COR-L47 (cell line): ENCODE data around the gene BLTP3A.
"Not testable (repeated sequence)": the region's sequence is repeated elsewhere in the genome, so short reads cannot be mapped to it uniquely, and the experiment has no call there.

Experiments used
- DNase-seq: peaks from one replicate; lab custom pipeline; 2025; lab: John Stamatoyannopoulos, UW

The BLTP3A gene

DNA sequence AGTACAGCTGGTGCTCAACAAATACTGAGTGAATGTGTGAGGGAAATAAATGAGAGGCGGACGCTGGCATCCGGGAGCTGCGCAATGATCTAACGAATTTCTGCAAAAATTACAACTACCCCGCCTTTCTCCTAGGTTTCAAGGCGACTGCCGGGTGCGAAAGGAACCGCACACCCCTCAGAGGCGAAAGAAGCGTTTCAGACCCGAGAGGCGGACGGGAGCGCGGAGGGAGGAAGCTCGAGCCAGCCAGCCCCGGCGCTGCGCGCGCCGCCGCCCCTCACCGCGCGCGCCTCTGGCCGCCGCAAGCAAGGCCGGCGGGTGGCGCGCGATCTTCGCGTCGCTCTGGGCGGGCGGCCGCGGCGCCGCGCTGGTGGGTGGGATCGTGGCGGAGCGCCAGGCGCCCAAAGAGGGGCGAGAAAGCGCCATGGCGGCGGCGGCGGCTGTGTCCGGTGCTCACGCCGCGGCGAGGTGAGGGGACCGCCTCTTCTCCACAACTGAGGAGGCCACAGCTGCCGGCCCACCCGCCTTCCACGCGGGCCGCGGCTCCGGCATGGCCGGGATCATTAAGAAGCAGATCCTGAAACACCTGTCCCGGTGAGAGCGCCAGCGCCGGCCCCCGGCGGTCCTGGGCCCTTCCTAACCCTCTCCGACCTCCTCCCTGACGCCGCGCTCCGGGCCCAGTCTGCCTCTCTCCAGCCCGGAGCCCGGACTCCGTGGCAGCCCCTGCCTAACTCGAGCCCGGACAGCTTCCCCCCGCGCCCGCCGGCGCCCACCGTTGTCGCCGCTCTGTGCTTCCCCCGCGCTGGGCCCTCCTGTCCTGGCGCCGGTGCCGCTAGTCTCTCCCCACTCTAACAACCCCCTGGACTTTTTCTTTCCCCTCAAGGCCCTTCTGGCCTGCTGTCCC, at the start of gene BLTP3A:
Gene BLTP3A, plus strand, starts transcription at position 383 of the 904 bp plus-strand sequence. Its CDS starts 168 bp downstream, at position 551.
- peak; percentile 74 for DNase-seq

- no peak for DNase-seq
These were observed 49.8 kb upstream of the BLTP3A start for GRCh38 chr6:34742094-34742493.

GRCh38 chr6:34743625-34744293, 48.1 kb upstream of the BLTP3A start:
- no peak for DNase-seq

- not testable (repeated sequence) for DNase-seq
These were observed 47.6 kb upstream of the BLTP3A start for GRCh38 chr6:34744294-34744647.

DNA sequence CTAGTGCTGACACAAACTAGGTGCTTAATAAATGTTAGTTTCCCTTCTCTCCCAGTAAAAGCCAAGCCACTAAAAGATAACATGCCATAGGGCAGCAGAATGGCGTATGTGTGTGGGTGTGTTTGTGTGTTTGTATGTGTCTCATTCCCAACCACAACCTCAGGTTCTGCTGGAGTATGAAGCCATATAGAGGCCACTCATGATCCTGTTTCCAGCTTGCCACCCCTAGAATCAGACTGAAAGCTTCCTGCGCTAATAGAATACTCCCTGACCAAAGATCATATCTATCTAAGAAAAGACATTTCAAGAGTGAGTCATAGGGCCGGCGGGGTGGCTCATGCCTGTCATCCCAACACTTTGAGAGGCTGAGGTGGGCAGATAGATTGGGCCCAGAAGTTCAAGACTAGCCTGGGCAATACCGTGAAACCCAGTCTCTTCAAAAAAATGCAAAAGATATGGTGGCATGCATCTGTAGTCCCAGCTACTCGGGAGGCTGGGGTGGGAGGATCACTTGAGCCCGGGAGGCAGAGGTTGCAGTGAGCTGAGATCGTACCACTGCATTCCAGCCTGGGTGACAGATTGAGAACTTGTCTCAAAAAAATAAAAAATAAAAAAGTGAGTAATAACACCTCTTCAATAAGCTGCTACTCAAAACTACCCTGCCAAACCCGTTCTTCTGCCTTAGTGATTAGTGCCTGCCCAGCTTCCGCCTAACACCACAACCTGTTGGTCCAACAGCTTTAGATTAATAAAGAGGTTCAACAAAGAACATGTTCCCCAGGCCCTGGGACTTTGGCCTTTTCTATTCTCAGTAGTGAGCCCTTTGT, 46.4 kb upstream of the BLTP3A start:
- DNase-seq: no peak

DNA sequence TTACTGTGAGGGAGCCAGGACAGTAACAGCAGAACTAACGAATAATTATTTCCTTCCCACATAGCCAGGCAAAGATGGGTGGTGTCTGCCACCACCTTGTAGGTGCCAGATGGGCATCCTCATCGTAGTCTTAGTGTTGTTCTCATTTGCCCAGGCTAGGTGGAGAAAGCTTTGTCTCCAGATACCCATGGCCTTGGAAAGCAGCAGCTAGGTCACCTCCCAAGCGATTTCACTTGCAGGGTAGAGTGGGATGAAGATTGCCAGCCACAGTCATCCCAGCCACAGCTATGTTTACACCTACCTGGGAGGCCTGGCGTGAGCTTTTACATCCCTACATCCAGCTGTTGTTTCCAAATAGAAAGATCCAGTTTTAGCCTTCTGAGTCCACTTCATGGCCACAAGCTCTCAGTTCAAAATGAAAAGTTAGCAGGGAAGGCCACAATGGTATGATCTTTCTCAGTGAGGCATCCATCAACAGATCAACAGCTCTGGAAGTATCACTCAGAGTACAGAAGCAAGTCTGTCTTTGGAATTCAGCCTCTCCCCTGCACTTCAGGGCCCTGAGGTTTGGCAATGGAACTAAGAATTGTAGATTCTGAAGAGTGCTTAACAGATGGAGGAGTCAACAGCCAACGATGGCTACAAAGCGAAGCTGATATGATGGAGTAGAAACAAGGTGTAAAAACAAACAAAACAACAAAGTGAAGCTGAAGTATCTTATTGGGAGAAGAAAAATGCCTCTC, 45.6 kb upstream of the BLTP3A start:
- no peak for DNase-seq

GRCh38 chr6:34748757-34749156, 43.1 kb upstream of the BLTP3A start:
- no peak for DNase-seq

DNA sequence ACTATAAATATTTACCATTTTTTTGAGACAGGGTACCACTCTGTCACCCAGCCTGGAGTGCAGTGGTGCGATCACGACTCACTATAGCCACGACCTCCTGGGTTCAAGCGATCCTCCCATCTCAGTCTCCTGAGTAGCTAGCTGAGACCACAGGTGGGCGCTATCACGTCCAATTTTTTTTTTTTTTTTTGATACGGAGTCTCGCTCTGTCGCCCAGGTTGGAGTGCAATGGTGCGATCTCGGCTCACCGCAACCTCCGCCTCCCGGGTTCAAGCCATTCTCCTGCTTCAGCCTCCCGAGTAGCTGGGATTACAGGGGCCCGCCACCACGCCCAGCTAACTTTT, 35.4 kb upstream of the BLTP3A start:
- peak; percentile 25 for DNase-seq

DNA sequence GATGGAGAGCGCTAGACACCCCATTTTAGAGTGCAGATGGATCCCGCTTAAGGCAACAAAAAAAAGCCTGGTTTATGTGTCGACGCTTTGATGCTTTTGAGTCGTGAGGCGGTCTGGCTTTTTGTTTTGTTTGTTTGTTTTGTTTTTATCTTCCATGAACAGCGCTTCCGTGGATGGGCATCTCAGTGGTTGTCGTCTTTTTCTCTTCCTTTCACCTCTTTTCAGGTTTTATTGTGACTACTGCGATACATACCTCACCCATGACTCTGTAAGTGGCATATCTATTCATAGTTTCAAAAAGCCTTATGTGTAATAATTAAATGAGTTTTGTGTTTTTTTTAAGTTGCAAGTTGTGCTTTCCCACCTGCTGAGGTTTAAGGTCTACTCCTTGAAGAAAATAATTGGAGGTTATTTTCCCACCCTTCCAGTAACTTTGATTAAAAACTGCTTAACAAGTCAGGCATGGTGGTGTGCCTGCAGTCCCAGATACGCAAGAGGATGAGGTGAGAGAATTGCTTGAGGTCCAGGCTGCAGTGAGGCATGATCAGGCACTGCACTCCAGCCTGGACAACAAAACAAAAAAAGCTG, 34.1 kb upstream of the BLTP3A start:
- no peak for DNase-seq

DNA sequence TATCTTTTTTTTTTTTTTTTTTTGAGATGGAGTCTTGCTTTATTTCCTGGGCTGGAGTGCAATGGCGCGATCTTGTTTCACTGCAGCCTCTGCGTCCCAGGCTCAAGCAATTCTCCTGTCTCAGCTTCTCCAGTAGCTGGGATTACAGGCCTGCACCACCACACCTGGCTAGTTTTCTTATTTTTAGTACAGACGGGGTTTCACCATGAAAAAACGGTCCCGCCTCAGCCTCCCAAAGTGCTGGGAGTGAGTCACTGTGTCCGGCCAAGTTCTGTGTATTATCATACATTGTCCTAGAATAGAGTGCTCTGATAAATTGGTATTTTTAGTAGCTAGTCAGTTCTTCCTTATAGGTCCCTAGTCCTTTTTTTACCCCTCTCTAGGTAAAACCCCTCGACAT, 31.8 kb upstream of the BLTP3A start:
- no peak for DNase-seq

DNA sequence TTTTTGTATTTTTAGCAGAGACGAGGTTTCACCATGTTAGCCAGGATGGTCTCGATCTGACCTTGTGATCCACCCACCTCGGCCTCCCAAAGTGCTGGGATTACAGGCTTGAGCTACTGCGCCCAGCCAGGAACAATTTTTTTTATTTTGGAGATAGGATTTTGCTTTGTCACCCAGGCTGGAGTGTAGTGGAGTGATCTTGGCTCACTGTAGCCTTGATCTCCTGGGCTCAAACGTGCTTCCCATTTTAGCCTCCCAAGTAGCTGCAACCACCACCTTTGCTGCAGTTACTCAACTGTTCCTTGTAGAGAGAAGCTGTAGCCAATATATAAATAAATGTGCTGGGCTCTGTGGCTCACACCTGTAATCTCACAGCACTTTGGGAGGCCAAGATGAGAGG, 30.2 kb upstream of the BLTP3A start:
- not testable (repeated sequence) for DNase-seq

DNA sequence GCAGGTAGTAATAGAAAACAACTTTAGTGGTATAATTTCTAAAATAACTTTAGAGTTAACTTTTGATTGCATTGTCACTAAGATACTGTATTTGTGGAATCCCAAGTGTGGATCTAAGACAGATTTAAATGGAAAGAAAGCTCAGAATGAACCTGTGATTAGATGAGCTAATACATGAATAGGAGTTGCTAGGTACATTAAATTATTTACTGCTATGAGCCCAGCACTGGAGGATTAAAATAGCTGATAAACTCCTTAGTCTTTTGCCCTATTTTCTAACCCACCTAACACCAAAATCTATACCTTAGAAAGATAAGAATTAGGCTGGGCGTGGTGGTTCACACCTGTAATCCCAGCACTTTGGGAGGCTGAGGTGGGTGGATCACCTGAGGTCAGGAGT, 23.7 kb upstream of the BLTP3A start:
- no peak for DNase-seq

GRCh38 chr6:34771727-34772126, 20.2 kb upstream of the BLTP3A start:
- no peak for DNase-seq

DNA sequence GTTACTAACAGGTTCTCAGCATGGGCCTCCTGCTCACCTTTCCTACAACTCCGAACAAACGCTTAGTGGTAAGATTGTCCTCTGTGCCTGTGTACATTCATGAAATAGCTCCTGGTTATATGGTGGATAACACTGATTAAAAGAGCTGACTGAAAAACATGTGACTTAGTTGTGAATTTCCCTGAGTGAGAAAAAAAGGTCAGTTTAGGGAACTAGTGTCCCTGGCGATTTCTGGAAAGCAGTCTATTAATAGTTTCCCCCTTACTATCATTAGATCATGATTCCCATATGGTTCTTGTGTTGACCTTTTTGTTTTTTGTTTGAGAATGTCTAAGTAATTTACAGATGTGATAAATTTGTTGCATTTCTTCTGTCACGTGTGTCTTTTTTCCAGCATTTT, 18.9 kb upstream of the BLTP3A start:
- no peak for DNase-seq

GRCh38 chr6:34773916-34774315, 18.0 kb upstream of the BLTP3A start:
- DNase-seq: no peak

DNA sequence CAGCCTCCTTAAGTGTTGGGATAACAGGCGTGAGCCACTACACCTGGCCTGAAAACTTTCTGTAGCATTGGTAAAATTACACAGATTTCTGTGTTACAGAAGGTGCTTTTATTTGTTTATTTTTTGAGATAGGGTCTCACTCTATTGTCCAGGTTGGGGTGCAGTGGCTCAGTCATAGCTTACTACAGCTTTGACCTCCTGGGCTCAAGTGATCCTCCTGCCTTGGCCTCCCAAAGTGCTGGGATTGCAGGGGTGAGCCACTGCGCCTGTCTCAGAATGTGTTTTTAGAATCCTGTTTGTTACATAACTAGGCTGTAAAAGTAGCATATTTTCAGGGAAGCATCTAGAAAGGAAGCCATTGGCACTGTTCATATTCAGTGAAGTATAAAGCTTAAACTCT, 16.9 kb upstream of the BLTP3A start:
- DNase-seq: no peak

DNA sequence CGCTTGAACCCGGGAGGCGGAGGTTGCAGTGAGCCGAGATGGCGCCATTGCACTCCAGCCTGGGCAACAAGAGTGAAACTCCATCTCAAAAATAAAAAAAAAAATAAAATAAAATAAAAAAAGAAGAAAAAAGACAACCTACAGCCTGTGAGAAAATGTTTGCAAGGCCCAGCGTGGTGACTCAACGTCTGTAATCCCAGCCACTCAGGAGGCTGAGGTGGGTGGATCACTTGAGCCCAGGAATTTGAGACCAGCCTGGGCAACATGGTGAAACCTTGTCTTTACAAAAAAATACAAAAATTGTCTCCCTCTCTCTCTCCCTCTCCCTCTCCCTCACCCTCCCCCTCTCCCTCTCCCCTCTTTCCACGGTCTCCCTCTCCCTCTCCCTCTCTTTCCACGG, 6.5 kb upstream of the BLTP3A start:
- DNase-seq: not testable (repeated sequence)

- DNase-seq: not testable (repeated sequence)
These were observed 4.7 kb upstream of the BLTP3A start for GRCh38 chr6:34787152-34787551.

- no peak for DNase-seq
These were observed 3.8 kb upstream of the BLTP3A start for GRCh38 chr6:34788111-34788510.

GRCh38 chr6:34791164-34791700, 651 bp upstream of the BLTP3A start:
- DNase-seq: peak; percentile 48
